ENCODE measurements around the gene HMGXB3.

Gene HMGXB3

DNA sequence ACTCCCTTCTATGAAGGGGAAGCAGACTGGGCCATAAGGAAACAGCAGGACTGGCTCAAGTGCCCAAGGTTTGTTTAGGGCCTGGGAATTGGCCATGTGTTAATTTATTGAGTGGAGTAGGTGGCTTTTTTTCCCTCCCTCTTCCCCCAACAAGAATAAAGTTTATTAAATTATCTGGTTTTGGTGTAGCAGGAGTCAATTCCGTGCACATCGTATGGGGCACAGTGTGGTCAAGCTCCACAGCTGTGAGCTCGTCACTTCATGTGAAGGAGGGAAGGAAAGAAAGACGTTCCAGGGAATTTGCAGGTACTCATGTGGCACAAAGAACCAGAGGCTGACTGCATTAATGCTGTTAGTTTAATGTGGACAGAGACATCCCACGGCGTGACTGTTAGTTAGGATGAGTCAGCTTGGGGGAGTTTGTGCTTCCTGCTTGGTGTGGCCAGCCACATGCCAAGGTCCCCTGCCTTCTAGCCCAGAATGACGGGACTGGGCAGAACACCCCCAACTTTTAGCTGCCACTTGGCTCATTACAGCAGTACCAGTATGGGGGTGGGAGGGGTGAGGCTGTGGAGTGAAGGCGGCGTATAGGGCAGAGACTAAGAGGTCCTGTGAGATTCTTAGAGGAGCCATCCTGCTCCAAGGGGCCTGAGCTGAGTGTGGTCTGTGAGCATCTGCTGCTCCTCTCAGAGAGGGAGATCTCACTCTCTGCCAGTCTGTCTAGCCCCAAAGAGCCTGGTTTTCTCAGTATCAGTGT is 52.6 kb downstream of the HMGXB3 start:
- peak; percentile 91 for FAIRE-seq

DNA sequence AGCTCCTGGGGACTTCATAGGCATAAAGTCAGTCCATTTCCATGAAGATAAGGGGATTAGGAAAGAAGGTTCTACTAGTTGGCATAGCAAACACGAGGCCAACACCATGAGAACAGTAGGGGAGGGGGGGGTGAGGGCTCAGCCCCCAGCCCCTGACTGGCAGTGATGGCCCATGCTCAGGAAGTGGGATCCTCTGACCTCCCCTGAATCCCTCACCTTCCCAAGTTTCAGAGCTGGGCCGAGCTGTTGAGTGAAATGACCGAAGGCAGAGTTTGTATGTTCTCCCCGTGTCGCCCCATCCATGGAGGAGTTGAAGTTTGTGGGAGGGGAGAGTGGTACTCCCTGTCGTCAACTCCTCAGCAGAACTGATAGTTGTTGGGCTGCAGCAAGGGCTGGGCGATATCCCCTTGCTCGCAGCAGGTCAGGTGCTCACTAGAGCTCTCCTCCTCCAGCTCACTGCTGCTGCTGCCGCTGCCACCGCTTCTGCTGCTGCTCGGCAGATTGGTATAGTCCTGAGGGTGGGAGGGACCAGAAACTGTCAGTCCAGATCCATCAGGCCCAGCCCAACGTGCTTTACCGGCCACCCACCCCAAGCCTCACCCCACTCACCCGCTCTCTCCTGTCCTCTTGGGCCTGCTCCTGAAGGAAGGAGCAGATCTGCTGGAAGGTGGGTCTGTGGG is 53.3 kb downstream of the HMGXB3 start:
- FAIRE-seq (no peak), DNase-seq (ENCODE audit: low spot score) (no peak)

More for the DNA sequence above, 52.6 kb downstream of the HMGXB3 start:
- DNase-seq (ENCODE audit: low spot score): peak; percentile 67

DNA sequence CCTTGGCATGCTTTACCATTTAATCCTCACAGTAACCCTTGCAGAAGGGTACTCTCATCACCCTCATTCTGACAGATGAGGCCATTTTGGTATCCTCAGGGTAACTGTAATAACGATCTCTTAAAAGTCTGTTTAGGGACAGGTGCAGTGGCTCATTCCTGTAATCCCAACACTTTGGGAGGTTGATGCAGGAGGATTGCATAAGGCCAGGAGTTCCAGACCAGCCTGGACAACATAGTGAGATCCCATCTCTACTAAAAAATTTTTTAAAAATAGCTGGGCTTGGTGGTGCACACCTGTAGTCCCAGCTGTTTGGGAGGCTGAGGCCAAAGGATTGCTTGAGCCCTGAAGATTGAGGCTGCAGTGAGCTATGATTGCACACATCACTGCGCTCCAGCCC is 54.0 kb downstream of the HMGXB3 start:
- DNase-seq (ENCODE audit: low spot score): no peak
- FAIRE-seq: no peak

DNA sequence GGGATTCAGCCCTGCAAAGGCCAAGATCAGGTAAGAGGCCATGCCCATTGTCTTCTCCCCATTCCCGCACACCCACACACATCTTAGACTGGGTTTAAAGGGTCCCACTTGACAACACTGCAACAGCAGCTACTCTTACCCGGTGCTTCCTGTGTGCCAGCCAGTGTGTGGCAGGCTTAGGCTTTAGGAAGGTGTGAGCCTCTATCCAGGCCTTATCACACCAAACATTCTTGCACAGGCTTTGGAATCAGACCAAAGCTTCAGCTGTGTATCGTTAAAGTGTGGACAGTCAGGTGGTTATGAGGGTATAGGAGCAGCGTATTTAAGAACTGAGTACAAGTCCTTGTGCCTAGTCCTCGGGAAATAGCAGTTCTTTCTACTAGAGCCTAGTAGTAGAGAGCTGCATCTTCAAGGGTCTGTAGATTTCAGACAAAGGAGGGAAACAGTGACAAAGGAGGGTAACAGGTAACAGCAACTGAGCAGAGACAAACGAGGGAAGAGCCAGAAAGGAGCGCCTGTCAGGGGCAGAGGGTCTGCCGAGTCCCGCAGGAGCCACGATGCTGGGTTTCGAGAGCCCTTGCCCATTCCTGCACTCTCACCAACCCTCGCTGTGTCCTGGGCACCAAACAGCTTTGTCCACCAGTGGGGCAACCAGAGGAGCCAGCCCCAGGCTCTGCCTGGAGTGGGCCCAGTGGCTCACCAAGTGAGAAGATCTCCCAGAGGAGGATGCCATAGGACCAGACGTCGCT is 55.0 kb downstream of the HMGXB3 start:
- FAIRE-seq (peak; percentile 74), DNase-seq (ENCODE audit: low spot score) (no peak)

DNA sequence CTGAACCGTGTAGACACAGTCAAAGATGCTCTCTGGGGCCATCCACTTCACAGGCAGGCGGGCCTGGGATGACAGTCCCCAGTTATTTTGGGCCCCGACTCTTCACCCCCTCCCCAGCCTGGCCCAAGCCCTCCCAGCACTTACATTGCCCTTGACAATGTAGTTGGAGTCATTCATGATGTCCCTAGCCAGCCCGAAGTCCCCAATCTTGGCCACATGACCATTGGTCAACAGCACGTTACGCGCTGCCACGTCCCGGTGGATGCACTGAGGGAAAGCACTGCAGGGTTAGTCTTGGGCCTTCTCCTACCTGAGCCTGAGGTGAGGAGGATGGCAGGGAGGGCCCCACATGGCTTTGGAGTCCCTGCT is 55.5 kb downstream of the HMGXB3 start:
- FAIRE-seq (no peak), DNase-seq (ENCODE audit: low spot score) (no peak)

DNA sequence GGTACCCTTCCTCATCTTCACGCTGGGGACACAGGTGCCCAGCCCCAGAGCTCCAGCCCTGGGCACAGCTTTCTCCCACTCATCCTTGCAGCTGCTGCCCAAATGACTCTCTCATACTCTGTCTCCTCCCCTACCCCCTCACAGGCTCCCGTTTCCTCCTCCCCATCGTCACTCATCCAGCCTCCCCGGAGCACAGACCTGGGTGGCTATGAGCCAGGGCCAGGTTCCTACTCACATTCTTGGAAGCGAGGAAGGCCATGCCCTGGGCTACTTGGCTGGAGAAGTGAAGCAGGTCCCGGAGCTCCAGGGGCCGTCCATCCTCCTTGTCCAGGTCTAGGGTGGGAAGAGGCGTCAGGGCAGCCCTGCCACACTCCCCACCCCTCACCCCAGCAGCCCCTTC is 56.5 kb downstream of the HMGXB3 start:
- DNase-seq (ENCODE audit: low spot score): no peak
- no peak for FAIRE-seq

DNA sequence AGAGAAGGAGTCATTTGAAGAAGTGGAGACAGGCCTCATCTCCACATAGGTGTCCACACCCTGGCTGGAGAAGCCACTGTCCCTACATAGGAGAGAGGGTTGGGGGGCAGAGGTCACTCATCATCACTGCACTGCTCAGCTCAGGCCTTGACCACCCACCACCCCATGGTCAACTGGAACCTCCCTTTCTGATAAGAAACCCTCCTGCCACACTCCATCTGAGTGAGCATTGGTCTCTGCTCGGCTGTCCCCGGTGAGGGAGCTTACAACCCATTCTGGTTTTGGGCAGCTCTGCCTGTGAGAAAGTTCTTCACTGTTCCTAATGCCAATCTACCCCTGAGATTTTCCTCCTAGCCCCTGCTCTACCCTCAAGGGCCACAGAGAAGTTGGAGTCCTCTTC is 57.0 kb downstream of the HMGXB3 start:
- FAIRE-seq: no peak
- no peak for DNase-seq (ENCODE audit: low spot score)

DNA sequence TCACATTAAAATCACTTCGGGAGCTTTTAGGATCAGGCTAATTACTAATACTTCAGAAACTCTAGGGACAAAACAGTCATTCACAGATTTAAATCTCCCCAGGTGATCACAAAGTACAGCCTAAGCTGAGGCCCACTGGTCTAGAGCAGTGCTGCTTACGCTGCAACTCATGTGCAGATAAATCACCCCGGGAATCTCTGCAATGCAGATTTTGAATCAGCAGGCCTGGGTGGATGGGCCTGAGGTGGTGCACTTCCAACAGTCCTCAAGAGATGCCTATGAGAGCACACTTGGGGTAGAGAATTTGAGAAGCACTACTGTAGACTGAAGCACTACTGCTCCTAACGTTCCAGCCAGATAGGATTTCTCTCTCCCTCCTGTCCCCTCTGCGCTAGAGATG is 57.5 kb downstream of the HMGXB3 start:
- DNase-seq (ENCODE audit: low spot score): no peak
- no peak for FAIRE-seq

DNA sequence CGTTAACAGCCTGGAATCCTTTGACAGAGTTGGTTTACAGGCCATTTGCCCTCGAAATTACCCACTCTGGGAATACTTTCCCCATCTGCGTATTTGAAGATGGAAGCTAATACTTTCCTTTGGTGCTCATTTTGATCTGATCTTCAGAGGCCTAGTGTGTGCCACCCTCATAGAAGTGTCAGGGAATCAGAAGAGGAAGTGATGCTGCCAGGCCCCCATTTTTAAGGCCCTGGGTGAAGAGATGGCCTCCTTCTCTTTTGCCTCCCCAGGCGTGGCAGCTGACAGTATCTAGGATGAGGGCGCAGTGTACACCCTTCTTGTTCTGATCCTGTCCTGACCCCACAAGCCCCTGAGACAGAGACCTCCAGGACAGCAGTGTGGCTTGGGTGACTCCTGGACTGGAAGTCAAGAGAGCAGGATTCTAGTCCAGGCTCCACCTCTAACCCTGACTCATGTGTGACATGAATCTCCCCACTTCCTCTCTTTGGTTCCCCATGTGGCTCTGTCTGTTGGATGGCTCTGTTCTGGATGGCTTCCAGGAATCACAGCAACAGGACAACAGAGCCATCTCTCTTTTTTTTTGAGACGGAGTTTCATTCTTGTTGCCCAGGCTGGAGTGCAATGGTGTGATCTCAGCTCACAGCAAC is 58.1 kb downstream of the HMGXB3 start:
- peak; percentile 49 for DNase-seq (ENCODE audit: low spot score)
- no peak for FAIRE-seq

DNA sequence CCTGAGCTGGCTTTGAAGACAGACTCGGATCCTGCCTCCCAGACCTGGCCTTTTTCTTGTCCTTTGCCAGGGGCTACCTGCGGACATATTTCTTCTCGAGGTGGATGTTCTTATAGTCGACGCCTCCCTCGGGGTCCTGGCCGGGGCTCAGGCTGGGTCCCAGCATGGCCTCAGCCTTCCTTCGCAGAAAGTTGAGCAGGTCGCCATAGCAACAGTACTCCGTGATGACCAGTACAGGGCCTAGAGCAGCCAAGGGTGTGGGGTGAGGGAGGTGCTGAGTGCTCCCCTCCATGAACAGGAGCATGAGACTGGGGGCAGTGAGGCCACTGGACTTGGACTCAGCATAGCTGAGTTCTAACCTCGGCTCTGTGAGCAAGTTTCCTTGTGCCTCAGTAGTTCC is 59.1 kb downstream of the HMGXB3 start:
- FAIRE-seq (no peak), DNase-seq (ENCODE audit: low spot score) (no peak)

DNA sequence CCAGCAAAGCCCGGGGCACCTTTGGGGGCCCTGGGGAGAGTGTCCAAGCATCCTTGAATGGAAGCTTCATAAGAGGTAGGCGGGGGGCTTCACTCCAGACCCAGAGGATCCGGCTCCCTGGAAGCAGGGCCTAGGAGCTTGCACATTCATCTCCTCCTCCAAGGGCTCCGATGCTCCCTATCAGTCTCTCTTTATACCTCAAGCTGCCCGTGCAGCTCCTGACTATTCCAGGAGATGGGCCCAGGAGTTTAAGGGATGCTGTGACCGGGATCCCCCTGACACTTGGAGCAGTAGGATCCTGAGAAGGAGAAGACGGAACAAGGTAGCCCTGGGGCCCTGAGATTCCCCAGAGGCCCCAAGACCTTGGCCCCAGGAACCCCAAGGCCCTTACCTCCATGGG is 59.9 kb downstream of the HMGXB3 start:
- DNase-seq (ENCODE audit: low spot score): no peak
- FAIRE-seq: no peak

DNA sequence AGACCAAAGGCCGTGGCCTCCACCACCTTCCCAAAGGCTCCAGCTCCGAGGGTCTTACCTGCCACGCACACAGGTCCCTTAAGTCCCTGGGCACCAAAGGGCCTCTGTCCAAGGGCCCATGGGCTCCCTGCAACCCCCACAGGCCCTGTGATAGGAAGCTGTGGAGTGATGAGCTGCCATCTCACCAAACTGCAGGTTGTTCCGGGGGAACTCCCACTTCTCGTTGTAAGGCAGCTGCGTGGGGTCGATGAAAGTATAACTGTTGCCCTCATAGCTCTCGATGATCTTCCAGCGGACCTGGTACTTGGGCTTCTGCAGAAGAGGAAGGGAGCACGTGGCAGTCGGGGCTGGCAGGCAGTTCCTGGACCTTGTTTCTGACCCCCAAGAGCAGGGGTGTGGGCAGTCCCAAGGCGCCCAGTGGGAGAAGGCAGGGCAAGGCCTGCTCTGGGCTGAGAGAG is 61.0 kb downstream of the HMGXB3 start:
- DNase-seq (ENCODE audit: low spot score) (no peak), FAIRE-seq (no peak)

DNA sequence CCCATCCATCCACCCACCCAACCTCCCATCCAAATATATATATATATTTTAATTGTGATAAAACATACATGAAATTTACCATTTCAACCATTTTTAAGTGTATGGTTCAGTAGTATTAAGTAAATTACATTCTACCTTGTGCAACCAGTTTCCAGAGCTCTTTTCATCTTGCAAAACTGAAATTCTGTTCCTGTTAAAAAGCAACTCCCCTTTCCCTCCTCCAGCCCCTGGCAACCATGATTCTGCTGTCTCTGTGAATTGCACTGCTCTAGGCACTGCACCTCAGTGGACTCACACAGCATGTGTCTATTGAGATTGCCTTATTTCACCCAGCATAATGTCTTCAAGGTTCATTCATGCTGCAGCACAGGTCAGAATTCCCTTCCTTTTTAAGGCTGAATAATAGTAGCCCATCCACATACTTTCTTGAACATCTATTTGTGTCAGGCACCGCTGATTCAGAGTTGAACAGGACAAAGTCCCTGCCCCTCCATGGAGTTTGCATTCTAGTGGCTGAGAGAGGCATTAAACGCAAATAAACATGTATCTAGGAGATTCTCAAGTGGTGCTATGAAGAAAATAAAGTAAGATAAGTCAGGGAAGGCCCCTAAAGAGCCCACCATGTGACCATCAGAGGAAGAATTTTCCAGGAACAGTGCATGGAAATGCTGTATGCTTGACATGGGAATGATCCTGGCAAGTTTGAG is 61.8 kb downstream of the HMGXB3 start:
- DNase-seq (ENCODE audit: low spot score): no peak
- no peak for FAIRE-seq

DNA sequence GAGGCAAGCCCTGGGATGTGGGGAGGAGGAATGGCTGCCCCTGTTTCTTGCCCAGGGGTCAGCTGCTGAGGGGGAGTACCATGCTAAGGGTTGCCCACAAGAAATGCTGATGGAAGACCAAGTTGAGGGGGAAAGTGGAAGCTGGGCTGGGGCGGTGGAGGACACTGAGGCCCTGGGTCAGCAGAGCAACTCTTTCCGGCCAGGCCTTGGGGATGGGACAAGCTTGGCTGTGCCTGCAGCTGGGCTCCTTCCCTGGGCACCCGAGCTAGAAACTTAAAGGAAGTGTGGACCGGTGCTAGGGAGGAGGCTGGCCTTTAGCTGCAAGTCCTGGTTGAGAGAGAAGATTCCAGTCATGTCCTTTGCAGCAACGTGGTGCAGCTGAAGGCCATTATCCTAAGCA is 63.1 kb downstream of the HMGXB3 start:
- FAIRE-seq: no peak

DNA sequence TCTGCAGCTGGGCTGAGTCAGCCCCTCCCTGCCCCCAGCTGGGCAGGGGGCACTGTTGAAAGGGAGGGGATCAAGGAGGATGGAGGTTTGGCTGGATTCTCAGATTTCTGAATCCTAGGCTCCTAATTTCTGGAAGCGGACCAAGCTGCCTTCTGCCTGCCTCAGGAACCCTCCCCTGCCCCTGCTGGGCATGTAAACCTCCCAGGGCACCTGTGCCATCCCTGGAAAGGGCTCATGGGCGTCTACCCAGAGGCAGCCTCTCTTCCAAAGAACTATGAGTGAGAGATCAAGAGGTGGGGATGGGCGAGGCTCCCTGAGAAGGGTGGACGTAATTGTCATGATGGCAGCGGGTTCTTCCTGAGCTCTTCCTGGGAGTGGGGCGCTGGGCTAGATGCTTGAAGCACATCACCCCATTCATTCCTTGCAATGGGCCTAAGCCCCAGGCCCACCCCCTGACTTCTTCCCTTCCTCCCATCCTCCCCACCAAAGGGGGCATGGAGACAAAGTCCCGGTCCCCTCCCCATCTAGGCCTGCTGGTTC is 64.2 kb downstream of the HMGXB3 start:
- DNase-seq (ENCODE audit: low spot score) (no peak), FAIRE-seq (no peak)

More for the DNA sequence above, 63.1 kb downstream of the HMGXB3 start:
- no peak for DNase-seq (ENCODE audit: low spot score)

DNA sequence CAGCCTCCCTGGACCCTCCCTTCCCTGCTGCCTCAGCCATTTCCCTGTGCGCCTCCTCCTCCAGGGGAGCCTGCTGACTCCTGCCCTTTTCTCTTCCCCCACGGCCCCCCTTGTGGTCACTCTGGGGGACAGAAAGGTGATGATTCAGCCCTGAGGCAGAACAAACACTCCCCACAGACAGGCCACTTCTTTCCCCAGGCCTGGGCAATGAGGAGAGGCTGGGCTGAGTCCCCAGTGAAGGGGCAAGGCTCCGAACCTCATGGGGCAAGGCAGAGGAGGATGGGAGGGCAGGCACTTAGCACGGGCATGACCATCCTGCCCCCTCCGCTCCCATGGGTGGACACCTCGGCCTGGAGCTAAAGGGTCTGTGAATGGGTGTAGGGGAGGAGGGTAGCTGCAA is 64.8 kb downstream of the HMGXB3 start:
- no peak for DNase-seq (ENCODE audit: low spot score)
- FAIRE-seq: no peak

DNA sequence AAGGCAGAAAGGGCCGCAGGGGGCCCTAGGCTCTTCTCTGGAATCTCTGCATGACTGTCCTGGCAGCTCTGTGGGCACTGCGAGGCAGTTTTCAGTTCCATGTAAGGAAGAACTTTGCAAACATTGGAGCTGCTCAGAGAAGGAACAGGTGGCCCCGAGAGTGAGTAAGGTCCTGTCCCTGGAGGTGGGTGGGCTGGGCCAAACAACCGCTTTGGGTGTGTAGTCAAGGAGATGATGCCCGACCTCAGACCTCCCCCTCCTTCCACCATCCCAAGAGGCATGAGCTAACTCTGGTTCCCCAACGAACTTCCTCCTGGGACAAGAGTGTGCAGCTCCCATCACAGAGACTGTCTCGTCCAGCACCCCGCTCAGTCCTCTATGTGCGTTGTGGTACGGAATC is 65.3 kb downstream of the HMGXB3 start:
- no peak for DNase-seq (ENCODE audit: low spot score)
- peak; percentile 52 for FAIRE-seq

DNA sequence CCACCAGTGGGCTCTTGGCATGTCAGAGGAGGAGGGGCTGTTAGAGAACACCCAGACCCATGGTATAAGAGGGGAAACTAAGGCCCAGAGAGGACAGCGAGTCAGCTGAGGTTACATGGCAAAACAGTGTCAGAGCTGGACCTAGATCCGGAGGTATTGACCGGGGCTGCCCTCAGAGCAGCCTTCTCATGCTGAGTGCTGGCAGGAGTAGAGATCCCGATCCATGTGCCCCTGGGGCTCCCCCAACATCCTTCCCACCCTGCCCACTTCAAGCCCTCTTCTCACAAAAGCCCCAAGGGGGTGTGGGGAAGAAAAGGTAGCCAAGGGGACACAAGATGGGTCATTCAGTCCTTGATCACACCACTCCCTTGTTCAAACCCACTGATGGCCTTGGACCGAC is 65.9 kb downstream of the HMGXB3 start:
- FAIRE-seq (no peak), DNase-seq (ENCODE audit: low spot score) (no peak)

DNA sequence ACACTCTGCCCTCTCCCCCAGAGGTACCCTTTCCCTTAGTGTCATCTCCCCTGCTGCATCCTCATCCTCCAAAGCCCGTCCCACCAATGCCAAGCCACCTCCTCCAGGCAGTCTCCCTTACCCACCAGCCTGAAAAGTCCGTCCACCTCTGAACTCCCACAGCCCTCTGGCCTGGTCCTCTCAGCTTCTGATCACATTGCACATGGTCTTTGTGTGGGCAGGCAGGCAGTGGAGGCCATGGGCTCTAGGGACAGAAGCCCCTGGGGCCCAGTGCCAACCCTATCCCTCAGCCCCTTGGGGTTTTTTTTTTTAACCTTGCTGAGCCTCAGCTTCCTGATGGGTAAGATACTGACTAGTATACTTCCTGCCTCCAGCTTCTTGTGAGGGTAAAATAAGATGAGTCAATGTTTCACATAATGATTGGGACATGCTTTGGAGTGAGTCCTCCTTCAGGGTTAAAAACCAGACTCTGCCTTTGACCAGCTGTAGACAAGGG is 66.4 kb downstream of the HMGXB3 start:
- FAIRE-seq (no peak), DNase-seq (ENCODE audit: low spot score) (no peak)

DNA sequence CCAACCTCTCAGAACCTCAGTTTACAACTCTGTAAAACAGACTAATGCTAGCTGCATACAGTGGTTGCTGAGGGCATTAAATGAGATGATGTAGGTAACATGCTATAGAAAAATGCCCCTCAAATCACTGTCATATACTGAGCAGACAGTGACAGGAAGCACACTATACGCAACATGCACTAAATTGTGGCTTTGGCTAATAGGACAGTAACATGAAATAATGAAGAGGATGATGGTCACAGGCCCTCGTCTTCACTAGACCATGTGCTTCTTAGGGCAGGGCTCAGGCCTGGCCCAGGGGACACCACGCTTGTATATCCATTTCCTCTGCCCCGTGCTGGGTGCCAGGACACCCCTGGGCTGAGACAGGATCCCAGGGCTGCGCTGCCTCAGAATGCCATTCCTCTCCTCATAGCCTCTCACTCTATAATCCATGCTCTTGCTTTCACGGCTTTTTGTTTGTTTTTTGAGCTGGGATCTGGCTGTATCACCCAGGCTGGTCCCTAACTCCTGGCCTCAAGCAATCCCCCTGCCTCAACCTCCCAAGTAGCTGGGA is 66.9 kb downstream of the HMGXB3 start:
- FAIRE-seq (no peak), DNase-seq (ENCODE audit: low spot score) (no peak)
